GM21367 (cell line): ENCODE measurements around the gene SPSB3.

Experiments used
- ATAC-seq: cut with Tn5 transposase; IDR thresholded peaks from one replicate; pipeline ENCODE4 v1.9.1; 2021; ENCODE audit not compliant: unreplicated experiment

SPSB3 gene

DNA sequence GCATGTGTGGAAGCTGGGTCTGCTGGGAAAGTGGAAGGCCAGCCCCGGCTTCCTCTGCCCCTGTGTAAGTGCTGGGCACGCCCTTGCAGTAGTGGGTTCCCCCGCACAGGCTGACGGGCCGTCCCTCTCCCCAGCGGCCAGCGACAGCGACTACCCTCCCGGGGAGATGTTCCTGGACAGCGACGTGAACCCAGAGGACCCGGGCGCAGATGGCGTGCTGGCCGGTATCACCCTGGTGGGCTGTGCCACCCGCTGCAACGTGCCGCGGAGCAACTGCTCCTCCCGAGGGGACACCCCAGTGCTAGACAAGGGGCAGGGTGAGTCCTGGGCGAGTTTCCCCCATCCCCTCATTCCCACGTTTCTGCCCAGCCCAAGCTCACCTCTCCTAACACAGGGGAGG, 16.5 kb downstream of the SPSB3 start:
- ATAC-seq = no peak

- ATAC-seq = no peak
Measured at GRCh38 chr16:1764971-1765370, 17.4 kb downstream of the SPSB3 start.

DNA sequence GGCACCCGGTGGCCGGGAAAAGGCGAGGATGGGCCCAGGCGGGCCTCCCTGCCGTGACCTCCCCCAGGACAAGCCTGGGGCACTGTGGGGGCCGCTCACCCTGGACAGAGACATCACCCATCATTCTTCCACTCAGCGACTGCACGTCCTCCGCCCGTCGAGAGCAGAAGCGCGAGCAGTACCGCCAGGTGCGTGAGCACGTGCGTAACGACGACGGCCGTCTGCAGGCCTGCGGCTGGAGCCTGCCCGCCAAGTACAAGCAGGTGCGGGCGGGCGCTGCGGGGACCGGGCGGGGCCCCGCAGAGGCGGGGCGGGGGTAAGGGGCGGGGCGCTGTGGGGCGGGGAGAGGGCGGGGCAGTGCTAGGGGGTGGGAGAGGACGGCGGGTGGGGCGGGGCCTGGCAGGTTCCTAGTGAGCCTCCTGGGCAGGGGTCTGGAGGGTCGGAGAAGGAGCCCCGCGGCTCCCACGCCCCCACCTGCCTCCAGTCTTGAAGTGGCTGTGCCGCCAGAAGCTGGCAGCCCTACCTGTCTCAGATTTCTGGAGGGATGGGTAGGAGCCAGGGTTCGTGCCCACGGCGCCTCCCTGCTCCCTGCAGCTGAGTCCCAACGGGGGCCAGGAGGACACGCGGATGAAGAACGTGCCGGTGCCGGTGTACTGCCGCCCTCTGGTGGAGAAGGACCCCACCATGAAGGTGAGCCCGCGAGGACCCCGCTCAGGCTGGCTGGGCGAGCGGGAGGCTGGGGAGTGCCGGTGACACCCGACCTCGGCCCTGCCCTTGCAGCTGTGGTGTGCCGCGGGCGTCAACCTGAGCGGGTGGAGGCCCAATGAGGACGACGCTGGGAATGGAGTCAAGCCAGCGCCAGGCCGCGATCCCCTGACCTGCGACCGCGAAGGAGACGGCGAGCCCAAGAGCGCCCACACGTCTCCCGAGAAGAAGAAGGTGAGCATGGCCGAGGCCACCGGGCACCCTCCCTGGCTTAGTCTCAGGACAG, 18.6 kb downstream of the SPSB3 start:
- ATAC-seq = no peak

DNA sequence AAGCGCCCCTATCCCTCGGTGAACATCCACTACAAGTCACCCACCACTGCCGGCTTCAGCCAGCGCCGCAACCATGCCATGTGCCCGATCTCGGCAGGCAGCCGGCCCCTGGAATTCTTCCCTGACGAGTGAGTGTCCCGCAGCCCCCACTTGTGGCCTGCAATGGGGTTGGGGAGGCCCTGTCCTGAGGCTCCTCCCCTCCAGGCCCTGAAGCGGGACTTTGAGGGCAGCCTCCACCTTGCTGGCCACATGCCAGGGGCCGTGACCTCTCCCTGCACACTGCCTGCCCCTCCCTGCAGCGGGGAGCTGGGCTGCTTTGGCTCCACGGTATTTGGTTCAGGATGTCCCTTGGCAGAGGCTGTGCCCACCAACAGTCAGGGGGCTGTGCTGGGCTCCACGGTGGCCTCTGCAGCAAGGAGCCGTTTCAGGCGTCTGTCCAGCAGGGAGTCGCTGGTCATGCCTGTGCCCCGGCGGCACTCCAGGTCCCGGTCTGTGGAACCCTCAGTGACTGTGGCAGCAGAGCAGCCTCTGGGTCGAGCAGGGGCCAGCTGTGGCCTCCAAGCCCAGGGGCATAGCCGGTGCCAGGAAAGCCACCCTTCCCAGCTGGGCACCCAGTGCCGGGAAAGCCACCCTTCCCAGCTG, 19.4 kb downstream of the SPSB3 start:
- no peak for ATAC-seq

GRCh38 chr16:1762196-1762878, 20.0 kb downstream of the SPSB3 start:
- ATAC-seq = no peak

DNA sequence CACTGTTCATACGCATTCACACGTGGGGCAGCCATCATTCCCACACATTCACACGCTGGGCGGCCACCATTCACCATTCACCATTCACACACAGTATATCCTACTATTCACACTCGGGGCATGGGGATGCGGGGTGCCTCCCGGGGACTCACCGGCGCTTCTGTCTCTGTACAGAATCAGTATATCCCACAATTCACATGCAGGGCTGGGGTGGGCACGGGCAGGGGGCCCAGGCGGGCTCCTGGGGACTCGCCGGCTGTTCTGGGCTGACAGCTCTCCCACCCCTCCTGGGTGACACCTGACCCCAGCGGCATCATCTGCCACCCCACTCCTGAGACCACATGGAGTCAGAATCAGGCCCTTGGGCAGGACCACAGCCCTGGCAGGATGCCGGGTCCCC, 20.6 kb downstream of the SPSB3 start:
- ATAC-seq = no peak

GRCh38 chr16:1760911-1761310, 21.5 kb downstream of the SPSB3 start:
- ATAC-seq = no peak

DNA sequence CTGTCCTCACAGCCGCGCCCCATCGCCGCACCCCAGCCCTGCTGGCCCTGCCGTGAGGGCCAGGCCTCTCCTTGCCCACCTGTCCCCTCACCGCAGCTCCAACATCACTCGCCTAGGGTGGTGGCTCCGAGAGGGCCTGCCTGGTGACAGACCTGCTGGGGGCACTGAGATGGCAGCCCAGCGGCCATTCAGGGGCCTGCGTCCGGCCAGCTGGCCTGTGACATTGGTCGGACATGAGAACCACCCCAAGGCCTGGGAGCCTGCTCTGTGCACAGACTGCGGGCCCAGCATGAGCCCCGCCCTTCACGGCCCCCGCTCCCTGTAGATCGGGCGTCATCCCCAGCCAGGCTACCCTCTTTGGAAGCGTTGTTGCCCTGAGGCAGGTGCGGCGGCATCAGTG, 22.9 kb downstream of the SPSB3 start:
- ATAC-seq = no peak

DNA sequence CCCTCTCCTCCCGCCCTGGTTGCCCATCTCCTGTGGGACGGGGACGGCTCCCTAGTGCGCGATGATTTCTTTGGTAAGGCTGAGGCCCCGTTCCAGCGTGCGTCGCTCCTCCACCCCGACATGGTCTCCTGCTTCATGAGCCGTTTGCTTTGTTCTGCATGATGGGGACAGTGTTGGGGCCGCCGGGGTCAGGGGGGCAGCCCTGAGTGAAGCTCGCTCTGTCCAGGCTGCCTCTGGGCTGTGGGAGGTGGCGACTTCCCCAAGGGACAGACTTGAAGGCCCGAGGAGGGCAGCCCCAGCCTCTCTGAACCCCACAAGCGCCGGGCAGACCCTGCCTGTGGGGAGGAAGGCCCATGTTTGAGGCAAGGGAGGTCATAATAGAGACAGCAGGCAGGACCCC, 23.4 kb downstream of the SPSB3 start:
- no peak for ATAC-seq

DNA sequence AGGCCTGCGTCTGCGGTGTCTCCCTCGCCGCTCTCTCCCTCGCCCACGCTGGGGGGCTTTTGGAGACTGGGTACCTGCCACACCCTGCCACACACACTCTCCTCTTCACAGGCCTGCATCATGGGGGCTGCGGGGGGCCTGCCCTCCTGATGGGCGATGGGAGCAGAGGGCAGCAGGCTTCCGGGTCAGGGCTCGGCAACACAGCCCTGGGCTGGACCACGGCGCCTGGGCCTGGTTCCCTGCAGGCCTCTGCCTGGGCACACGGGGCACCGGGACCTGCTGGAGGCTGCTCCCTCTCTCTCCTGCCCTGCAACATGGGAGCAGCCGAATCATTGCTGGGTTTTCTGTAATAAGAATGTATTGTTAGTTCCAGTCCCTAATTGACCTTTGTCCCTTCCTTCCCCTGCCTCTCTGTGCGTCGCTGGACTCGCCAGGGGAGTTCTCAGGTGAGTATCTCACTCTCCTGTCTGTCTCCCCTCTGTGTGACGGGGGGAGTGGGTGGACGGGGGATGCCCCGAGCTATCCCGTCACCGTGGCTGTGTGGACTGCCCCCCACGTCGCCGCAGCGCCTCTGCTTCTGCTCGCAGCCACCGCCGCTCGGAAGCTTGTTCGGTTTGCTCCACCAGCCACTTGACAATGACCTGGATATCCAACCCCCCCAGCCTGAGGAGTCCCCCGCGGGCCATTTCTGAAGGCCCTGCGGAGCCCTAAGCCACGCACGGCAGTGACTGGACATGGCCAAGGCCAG, 24.5 kb downstream of the SPSB3 start:
- ATAC-seq = no peak

DNA sequence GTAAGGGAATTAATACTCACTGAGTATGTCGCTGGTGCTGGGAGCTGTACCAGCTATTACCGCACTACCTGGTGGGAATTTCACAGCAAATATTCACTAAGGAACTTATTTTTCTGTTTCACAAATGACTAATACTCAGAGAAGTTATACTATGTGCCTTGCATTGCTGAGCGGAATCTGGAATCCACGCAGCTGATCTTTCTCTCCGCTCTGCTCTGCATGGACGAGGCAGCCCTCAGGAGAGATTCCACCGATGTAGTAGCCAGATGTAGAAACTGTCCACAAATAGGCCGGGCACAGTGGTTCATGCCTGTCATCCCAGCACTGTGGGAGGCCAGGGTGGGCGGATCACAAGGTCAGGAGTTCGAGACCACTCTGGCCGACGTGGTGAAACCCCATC, 28.2 kb downstream of the SPSB3 start:
- no peak for ATAC-seq

DNA sequence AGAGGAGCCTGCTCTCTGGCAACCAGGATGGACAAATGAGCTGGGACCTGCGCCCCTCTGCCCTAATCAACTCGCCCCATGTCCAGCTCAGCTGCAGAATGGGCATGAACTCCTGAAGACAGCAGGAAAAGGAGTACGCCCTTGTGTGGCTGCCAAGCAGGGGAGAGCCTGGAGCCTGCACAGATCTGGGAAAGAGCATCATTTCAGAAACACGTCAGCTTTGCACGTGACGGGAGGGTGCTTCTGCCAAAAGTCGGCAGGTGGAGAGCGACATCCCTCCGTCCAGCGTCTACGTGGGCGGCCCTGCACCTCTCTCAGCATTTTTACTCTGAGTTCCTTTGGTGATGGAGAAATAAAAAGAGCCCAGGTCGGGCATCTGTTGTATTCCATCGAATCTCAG, 29.5 kb downstream of the SPSB3 start:
- ATAC-seq = no peak

DNA sequence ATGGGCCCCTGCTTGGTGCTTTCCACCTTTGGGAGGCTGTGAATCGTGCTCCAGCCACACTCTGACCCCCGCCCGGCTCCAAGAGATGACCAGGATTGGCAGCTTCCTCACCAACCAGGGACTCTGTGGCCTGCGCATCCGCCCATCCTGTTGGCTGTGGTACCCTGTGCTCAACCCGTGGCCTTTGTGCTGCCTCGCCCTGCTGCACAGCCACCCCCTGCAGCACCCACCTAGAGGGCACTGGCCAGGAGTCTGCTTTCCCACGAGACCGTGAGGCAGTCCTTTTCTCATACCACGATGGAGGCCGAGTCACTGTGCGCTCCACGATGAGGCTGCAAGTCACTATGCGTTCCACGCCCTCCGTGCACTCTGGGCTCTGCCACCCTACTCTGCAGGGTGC, 30.4 kb downstream of the SPSB3 start:
- no peak for ATAC-seq

DNA sequence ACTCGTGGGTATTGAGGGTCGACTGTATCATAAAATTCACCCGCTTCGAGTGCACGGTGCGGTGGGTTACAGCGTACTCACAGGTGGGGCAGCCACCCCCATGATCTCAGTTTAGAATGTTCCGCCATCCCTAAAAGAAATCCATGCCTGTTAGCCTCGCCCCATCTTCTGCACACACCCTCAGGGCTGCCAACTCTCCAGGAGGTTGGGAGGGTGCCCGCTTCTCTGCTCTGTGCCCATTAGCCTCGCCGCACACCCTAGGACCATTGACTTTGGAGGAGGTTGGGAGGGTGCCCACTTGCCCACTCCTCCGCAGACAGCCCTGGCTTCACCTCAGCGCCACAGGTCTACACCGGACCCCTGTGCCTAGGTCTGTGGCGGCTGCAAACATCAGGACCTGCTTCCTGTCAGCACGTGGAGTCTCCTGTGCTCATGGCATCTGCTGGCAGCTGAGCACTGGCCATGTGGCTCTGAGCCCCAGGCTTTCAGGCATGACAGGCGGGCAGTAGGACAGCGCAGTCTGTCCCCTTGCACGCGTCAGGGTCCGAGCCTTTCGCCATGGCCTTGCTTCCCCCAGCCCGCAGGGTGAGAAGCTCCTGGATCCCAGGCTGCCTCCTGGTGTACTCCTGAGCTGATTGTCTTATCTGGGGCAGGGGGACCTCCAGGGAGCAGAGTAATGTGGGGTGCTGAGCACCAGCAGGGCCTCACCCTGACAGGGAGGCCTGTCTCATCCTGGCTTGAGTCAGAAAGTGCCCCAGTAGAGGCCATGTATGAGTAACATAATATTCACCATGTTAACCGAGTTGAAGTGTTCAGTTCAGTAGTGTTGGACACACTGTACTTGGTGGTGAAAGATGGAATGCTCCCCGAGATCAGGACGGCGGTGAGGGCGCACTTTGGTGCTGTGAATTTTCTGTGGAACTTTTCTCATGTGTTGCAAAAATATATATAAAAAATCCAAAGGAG, 32.9 kb downstream of the SPSB3 start:
- ATAC-seq = no peak

DNA sequence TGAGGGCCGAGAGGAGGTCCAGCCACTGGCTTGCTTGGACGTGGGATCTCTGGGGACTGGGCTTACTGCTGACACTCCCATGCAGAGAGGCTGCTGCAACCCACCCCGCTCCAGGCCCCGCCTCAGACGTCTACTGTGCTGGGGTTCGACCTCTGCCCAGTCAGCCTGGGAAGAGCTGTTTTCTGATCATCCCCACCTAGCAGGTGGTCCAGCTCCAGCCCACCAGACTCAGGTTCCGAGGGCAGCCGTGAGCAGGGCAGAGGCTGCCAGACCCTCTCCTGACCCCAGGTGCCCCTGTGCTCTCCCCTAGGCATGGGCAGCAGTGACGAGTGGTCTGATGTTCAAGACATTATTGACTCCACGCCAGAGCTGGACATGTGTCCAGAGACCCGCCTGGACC, 34.4 kb downstream of the SPSB3 start:
- no peak for ATAC-seq

DNA sequence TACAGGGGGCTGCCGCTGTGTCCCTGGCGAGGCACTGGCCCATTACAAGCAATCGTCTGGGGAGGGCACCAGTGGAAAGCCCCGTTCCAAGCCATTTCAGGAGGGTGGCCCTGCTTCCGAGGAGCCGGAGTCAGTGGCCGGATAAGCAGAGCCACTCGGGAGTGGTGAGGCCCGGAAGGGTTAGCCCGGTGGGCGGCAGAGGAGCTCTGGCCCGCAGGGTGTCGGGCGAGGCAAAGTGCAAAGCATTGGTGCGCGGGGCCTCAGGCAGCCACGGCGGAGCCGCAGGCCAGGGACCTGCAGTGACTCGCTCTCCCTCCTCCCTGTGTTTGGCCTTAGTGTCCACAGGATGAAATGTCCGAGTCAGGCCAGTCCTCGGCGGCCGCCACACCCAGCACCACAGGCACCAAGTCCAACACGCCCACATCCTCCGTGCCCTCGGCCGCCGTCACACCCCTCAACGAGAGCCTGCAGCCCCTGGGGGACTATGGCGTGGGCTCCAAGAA, 35.6 kb downstream of the SPSB3 start:
- ATAC-seq = no peak

GRCh38 chr16:1745900-1746692, 36.3 kb downstream of the SPSB3 start:
- ATAC-seq = no peak

DNA sequence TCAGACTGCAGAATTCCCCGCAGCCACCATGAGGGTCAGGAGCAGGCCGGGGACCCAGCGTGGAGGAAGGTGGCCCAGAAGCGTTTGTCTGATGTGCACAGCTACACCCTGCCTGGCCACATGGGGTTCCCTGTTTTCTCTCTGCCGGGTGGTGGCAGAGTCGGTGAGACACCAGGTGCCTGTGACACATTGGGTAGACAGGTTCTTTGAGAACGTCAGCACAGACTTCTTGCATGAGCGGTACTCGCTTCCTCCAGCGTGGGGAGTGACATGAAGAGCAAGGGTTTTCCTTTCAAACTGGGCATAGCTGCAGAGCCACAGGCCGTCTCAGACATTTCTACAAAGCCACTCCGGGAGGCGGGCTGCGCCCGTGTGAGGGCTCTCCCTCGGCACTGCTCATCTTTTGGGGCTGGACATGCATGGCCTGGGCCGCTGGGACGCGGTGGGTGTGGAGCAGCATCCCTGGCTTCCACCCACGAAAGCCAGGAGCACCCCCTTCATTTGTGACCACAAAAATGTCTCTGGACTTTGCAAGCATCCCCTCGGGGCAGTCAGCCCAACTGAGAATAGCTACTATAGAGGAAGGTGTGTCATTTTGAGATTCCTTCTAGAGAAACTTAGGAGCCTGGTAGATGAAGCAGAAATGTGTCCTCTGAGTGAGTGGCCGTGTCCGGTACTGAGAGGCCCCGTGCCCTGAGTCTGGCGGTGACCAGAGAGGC, 37.0 kb downstream of the SPSB3 start:
- ATAC-seq = no peak
